HG03558 (cell line): ENCODE results near the gene SCP2.

Experiments
- ATAC-seq: cut with Tn5 transposase; IDR thresholded peaks from one replicate; pipeline ENCODE4 v1.9.1; 2021; ENCODE audit warnings: moderate number of reproducible peaks; ENCODE audit not compliant: unreplicated experiment; ENCODE audit errors: extremely low read depth

SCP2 gene

DNA sequence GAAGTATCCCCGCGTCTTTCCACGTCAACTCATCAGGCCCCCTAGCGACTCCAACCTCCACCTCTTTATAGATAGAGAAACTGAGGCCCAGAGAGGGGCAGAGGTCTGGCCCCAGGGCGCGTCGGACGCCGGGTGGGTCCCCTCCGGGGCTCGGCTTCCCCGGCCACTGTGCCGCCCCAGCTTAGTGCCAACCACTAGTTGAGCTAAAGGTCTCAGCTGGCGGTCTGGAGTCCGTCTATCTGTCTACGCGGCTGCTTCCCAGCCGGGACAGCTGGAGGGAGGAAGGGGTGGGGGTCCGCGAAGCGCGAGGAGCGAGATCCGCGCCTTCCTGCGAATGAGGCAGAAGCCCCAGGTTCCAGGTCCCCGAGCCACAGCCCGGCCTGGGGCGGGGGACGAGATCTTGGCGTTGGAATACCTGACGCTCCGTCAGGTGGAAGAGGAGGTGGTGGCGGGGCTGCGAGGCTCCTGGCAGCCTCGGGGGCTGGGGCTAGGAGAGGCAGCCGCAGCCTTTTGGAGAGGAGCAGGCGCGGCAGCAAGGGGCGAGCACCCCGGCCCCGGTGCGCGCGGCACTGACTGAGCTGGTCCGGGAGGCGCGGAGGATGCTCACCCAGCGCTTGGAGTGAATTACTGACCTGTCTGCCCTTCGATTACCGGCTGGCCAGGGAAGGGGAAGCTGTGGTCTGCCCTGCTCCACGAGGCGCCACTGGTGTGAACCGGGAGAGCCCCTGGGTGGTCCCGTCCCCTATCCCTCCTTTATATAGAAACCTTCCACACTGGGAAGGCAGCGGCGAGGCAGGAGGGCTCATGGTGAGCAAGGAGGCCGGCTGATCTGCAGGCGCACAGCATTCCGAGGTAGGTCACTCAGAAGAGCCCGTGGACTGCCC, 135.9 kb downstream of the SCP2 start:
- ATAC-seq, result no peak

DNA sequence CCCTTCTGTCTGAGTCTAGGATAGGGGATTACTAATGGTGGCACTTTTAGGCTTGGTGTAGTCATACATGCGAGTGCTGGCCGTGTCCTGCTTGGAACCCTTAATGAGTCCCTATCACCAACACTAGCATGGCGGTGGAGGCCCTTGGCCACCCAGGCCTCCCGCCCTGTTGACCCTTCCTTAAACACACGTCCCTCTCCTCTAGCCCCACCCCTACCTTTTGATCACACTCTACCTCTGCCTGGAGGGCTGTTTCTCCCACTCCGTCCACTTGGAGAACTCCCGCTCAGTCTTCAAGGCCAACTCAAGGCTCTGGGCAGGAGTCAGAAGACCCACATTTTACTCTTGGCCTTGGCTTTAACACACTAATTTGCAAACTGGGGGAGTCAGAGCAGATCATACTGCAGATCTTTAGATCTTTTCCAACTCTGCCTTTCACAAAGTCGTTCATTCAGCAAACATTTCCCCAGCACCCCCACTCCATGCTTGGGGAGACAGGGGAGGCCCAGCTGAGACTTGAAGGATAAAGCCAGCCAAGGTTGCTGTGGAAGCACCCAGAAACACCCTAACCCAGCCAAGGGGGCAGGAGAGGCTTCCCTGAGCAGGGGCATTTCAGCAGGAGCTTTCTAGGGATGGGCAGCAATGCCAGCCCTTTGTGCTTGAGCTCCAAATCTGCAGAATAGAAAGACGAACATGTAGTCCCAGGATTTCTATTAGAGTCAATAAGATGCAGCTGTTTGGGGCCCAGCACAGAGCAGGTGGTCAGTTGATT, 136.9 kb downstream of the SCP2 start:
- no peak for ATAC-seq

DNA sequence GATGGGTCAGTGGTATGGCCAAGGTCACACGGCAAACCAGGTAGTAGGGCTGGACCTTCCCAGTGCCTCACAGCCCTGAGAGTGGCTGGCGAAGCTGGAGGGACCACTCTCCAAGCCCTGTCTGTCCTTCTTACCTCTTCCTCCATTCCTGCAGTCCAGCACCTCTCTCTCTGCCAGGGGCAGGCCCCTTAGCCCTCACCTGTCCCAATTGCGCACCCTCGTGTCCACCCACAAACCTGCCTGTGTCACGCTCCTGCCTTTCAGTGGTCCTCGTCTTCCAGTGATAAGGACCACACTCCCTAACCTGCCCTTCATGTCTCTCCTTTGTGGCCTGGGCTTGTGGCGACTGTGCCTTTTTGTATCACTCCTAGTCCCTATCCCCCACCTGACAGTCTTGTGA, 138.3 kb downstream of the SCP2 start:
- no peak for ATAC-seq

DNA sequence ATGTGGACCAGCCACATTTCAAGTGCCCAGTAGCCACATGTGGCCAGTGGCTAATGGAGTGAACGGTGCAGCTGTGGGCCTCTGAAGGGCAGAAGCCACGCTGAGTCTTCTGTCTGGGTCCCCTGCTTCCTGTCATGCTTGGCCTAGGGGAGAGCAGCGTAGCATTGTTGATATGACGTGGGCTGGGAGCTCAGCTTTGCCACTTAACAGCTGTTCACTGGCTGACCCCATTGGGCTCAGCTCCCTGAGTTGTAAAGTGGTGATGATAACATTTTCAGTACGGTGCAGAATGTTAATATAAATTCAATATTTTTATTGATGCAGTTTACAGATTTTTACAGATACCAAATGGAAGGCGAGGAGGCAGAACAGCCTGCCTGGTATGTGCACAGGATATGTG, 139.4 kb downstream of the SCP2 start:
- no peak for ATAC-seq

DNA sequence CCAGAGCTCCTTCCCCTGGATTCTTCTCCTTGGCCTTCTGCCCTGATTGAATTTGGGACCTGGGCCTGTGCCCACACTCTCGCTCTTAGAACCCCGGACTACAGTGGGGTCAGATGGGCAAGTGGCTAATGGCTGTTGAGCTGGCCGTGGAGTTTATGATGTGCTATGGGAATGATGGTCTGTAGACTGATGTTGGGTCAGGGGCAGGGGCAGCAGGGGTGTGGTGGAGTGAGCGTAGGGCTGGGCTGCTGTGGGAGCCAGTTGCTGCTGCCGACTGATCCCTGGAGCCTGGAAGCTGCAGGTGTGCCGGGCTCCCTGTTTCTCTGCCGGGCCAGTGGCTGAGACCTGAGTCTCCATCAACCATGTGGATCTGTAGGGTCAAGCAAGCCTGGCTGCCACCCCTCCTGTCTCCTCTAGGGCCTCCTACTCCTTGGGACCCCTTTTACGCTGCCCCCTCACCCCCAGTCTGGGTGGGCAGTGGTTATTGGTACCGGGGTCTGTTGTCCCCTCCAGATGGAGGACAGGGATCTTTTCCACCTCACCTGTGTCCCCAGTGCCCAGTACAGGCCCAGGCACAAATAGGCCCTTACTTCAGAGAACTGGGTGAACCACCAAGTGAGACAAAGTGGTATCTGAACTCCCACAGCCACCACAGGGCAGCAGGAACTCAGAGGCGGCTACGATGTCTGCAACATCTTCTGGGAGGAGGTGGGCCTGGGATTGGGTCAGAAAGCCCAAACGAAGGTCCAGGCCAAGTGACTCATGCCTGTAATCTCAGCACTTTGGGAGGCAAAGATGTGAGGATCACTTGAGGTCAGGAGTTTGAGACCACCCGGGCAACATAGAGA, 140.0 kb downstream of the SCP2 start:
- no peak for ATAC-seq

DNA sequence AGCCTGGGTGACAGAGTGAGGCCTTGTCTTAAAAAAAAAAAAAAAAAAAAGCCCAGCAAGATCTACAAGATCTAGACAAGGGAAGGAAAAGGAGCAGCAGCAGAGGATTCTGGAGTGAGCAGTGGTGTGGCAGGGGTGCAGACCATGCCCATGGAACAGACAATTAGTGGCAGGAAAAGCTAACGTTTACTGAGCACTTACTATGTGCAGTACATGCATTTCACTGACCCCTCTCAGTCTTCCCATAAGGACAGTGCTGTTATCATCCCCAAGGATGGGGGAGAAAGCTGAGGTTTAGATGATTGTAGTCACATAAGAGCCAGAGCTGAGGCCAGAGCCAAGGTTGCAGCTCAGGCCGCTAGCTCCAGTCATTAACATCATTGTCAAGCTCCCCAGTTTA, 140.8 kb downstream of the SCP2 start:
- ATAC-seq, result no peak

DNA sequence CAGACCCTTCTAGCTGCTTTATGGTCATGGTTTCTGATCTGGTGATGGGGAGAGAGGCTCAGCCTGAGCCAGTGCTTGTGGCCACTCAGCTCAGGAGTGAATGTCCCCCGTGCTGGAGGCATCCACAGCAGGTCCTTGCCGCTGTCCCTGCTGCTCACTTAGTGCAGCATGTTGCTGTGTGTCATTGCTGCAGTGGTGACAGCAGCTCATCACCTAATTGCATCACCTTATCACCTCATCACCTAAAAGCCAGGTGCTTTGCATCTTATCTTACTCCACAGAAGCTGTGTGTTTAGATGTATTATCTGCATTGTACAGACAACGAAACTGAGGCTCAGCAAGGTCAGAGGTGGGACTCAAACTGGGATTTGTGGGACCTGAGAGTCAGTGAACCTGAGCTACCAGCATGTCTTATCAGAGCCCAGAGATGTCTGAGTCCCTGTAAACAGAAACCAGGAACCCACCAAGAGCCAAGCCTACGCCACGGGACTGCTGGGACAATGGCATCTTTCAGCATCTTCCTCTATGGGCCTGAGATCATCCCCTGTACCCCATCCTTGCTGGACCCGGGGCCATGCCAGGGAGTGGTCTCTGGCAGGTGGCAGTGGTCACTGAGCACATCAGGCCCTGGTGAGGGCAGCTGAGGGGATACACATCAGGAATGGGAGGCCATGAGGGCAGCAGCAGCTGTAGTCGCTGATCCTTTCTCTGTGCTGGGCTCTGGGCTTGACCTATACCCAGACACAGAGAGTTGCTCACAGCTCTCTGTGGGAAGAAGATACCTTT, 141.4 kb downstream of the SCP2 start:
- ATAC-seq, result no peak

DNA sequence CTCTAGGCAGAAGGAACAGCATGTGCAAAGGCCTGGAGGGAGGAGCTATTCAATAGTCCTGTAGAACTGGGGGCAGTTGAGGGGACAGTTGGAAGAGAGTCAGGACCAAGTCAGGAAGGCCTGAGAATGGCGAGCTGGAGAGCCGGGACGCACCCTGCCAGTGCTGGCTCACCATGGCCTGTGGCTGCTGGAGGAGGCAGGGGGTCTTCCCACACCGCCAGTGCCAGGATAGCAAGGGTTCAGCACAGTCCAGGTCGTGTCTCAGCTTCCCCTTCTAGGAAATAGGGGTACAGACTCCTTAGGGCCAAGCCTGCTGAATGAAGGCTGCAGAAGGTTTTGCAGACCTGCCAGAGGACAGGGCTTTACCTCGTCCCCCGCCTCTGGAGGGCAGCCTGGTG, 142.2 kb downstream of the SCP2 start:
- no peak for ATAC-seq

DNA sequence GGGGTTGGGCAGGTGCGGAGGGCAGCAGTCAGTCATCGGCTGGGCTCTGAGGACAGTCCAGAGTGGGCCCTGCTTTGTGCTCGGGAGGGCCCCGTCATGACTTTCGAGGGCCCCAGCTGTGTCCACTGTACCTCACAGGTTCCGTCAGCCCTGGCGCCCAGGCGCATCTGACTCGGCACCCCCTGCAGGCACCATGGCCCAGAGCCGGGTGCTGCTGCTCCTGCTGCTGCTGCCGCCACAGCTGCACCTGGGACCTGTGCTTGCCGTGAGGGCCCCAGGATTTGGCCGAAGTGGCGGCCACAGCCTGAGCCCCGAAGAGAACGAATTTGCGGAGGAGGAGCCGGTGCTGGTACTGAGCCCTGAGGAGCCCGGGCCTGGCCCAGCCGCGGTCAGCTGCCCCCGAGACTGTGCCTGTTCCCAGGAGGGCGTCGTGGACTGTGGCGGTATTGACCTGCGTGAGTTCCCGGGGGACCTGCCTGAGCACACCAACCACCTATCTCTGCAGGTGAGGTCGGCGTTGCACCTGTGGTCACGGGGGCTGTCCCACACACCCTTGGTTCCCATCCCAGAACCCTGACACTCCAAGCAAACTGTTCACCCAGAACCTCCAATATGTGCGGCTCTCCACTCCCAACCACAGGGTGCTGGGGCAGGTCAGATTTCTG, 142.7 kb downstream of the SCP2 start:
- no peak for ATAC-seq

DNA sequence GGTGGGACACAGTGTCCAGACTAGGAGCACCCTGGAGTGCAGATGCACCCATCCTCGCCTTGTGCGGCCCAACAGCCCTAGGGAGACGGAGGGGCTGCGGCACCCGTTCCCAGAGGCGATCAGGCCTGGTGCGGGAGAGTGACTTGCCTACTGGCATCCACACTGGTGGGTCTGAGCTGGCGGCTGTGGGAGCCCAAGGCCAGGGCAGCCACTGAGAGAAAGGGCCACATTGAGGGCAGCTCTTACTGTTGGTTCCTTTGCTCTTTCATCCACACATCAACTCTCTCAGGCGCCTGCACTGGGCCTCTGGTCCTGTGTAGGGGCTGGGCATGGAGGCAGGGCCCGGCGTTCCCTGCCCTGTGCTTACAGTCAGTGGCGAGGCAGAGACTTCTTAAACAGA, 143.5 kb downstream of the SCP2 start:
- no peak for ATAC-seq

DNA sequence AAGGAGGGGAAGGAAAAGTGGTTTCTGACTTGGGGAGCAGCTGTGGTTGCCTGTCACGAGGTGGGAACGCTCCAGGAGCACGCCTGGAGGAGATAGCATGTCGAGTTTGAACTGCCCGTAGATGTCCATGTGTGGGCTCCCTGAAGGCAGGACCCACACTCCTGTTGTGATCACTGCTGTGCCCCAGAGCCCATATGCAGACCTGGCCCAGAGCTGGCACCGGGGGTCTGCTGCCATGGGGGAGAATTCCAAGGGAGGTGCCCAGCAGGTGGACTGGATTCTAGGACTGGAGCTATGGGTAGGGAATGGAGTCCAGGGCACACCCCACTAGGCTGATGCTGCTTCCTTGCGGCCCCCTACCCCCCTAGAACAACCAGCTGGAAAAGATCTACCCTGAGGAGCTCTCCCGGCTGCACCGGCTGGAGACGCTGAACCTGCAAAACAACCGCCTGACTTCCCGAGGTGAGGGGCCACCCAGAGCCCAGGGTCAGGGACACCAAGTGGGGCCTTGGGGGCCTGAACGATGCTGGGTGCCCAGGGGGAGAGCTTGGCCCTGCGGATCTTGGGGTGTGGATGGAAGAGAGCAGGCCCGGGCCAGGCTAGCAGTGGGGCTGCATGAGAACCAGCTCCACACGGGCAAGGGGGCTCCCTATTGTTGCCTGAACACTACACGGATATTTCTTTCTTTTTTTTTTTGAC, 144.2 kb downstream of the SCP2 start:
- ATAC-seq, result no peak

DNA sequence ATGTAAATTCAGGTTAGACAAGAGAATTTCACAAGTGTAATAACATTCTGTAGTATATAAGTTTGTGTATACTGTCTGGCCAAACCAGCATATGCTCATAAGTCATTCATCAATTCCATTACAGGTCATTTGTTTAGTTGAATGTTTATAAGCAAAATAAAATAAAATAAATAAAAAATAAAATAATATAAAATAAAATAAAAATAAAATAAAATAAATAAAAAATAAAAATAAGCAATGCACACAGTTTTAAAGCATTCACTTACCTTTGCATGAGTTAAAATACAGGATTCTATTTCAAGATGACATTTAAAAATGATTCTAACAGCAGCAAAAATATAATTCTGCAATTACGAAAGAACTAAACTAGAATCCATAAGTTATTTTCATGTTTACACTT, 144.8 kb downstream of the SCP2 start:
- no peak for ATAC-seq

DNA sequence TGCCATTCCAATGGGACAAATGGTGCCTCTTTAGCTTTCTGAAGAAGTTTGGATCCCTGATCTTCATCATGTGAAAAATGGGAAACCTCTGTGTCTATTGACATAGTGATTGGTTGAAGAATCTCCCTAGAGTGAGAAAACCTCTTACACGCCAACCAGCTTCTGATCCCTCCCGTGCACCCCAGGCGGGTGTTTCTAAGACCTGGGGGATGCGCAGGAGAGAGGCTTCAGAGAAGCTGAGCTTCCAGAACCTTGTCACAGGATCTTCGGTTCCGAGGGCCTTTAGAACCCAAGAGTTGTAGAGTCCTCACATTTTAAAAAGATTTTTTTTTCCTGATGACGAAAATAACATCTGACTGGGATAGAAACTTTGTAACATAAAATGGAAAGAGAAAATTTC, 146.2 kb downstream of the SCP2 start:
- no peak for ATAC-seq

DNA sequence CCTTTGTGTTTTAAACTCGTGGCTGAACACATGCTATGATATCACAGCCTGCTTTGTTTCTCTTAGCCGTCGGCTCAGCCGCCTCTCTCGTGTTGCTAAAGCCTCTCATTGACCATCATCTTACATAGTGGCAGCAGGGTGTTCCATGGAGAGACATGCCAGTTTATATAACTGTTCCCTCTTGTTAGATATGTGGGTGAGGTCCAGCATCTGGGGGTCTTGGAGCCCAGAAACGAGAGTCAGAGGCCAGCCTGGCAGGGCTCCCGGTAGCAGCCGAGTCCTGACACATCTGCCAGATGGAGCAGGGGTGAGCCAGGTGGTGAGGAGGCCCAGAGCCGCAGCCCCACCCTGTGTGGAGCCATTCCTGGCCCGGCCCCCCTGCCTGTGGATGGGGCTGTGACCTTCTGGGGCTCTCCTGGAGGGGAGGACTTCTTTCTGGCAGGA, 146.8 kb downstream of the SCP2 start:
- ATAC-seq, result no peak

DNA sequence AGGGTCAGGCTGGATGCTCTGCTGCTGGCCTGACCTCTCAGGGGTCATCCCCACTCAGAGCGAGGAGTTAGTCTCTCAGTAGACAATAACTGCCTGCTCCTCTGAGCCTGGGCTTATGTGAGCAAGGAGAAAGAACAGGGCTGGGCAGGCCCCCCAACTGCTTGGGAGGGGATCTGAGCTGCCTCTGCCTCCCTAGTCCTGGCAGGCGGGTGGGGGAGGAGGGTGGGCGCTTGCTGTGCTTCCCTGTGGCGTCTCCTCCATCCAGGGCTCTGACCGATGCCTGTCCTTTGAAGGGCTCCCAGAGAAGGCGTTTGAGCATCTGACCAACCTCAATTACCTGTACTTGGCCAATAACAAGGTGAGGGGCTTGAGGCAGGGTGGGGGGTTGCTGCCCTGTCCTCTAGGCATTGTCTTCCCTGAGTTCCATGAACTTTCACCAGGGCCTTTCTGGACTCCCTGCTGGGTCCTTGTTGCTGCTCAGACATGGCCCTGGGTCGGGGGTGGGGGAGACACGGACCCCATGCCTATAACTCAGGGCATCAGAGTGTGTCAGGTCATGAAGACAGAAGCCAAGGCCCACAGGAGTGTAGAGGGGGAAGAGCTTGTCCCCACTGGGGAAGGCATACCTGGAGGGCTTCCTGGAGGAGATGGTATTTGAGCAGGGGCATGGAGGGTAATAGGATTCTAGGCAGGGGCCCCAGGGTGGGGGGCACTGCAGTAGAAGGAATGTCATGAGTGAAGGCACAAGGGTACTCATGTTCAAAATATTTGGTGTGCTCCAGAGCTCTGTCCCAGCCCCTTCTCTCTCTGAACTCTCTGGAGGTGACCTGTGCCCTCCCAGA, 147.5 kb downstream of the SCP2 start:
- ATAC-seq, result no peak

DNA sequence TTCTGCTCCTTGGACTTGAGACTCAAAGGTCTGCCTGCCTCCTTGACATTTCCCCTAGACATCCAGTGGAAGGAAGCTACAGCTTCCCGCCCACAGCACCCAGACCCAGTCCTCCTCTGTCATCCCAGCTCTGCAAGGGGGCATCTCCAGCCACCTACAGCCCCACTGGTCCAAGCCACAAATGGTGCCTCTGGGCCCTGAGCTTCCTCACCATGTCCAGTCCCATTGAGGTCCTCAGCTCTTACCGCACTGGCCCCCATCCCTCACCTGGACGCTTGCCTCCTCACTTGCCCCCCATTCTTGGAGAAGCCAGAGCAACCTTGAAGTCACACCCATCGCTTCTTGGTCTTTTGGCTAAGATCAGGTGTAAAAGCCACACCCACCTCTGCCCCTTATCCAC, 148.1 kb downstream of the SCP2 start:
- ATAC-seq, result no peak

DNA sequence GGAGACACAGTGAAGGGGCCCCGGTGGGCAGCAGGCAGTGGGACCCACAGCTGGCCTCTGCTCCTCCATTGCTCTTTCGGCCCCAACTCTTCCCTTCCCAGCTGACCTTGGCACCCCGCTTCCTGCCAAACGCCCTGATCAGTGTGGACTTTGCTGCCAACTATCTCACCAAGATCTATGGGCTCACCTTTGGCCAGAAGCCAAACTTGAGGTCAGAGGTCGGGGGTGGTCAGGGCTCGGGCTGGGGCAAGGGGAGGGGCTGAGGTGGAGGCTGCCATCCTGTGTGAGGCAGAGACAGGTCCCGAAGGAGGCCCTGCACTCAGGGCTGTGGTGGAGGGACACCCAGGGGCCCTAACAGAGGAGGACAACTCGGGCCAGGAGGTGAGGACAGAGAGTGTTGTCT, 148.7 kb downstream of the SCP2 start:
- ATAC-seq, result no peak

DNA sequence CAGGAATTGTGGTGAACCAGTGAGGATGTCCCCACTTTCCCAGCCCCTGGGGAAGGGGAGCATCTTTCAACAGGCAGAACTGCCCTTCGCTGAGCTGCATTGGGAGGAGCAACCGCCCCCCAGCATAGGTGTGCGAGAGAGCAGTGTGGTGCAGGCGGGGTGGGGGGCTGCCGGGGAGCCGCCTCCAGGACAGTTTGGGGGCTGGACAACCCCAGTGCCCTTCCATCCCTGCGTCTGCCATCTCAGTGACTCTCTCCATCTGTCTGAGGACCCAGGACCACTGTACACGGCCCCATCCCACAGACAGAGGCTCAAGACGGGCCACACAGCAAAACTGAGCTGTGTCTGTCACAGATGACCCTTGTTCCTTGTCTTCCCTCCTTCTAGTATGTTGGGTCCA, 149.1 kb downstream of the SCP2 start:
- ATAC-seq, result no peak
